Caki2 (cell line): ENCODE data around the gene IL12RB1. TPM values are rescaled to one million over a fixed set of nuclear protein-coding genes. Genes with fewer than 3 reads are reported as not detected.
A peak's percentile ranks its signal among the peaks of the same experiment; 100 is the strongest.

Experiments used
- DNase-seq: peaks from one replicate; pipeline ENCODE4 v3.0.0-alpha.2; 2015; ENCODE audit warnings: low read depth
- in situ Hi-C: cut with HindIII; loops from 2 replicates; pipeline ENCODE4 v1.10.0; 2016; ENCODE audit warnings: low sequenced_read_pairs, low pct_unique_long_range_greater_than_20kb, mixed read lengths
- total RNA-seq: library from RNA; depleted of rRNA; stranded (reverse); fragments of >200 nt; shearing (Covaris generic); gene quantifications from 2 replicates; pipeline ENCODE4 v1.2.3, GENCODE V29; 2014; ENCODE audit warnings: low replicate concordance; rRNA removed

IL12RB1 gene
- total RNA-seq, result 0.44 TPM in 1 of 2 replicates, not detected in the other

DNA sequence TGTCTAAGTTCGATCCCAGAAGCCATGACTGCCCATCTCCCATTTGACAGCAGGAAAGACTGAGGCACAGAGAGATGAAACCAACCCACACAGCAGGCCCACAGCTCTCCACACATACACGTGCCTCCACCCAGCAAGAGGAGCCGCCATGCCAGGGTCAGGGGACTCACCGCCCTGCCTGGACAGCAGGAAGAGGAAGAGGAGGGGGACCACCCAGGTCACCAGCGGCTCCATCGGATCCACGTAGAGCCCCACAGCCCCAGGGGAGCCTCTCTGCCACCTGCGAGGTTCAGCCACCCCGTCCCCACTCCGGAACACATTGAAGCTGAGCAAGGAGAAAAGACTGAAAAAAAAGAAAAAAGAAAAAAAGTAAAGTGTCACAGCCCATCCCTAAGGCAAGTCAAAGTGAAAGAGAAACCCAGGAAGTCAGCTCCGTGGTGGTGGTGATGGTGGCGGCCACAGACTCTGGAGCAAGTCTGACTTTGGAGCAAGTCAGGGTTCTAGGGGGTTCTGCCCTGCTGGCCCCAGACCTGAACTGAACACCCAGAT is at the start of gene IL12RB1:
Gene IL12RB1, minus strand, starts transcription at position 345 of the 549 bp plus-strand sequence. Its CDS starts 111 bp downstream, at position 234.
- in situ Hi-C loops, result no loop called here
- no peak for DNase-seq

DNA sequence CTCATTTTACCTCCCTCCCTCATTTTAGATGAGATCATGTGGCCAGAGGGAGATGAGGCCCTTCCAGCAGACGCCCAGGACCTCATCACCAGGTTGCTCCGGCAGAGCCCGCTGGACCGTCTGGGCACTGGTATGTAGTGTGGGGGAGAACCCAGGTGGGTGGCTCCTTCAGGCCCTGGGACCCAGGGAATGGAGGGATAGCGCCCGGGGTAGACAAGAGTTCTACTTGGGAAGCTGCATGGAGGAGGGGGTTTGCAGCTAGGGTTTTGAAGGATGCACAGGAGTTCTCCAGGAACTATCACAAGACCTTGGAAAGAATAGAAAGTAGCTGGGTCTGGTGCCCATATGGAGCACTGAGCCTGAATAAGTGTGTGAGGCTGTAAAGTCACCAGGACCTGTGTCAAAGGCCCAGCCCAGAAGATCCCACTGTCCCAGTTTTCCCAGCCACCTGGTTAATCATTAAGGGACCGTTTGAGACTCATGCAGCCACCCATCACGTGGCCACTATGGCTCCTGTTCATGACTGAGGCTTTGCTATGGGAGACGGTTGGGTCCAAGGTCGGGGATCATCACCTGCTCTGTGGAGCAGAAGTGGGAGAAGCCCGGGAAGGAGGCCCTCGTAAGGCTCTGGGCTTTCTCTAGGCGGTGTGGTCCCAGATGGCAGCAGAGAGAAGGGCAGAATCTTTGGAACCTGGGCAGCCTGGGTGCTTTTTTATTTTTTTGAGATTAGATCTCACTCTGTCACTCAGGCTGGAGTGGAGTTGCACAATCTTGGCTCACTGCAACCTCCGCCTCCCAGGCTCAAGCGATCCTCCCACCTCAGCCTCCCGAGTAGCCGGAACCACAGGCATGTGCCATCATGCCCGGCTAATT is 49.2 kb upstream of the IL12RB1 start:
- peak; percentile 94 for DNase-seq

DNA sequence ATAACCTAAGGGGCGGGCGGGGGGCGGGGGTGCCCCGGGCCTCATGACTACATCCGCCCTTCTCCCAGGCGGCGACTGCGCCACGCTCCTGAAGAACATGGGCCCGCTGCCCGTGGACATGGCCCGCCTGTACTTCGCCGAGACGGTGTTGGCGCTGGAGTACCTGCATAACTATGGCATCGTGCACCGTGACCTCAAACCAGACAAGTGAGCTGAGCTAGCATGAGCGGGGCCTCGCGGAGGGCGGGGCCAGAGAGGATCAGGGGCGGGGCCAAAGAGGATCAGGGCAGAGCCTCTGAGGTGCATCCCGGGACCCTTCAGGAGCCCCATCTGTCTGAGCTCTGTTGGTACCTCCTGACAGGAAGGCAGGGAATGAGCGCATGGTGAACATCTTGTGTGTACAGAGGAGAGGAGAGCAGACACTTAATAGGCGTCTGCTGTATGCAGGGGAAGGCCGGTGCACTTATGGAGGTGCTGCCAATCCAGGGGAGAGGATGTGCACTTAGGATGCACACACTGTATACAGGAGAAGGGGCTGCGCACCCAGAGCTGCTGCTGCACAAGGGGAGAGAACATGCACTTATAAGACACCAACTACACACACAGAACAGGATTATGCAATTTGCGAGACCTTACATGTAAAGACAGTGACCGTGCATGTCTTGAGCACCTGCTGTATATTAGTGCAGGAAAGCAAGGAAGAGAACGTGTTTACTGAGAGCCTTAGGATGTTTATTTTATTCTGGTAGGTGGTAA is 45.3 kb upstream of the IL12RB1 start:
- in situ Hi-C loops, result no loop called here
- no peak for DNase-seq

More for the DNA sequence above, 49.2 kb upstream of the IL12RB1 start:
- in situ Hi-C loops, result no loop called here

DNA sequence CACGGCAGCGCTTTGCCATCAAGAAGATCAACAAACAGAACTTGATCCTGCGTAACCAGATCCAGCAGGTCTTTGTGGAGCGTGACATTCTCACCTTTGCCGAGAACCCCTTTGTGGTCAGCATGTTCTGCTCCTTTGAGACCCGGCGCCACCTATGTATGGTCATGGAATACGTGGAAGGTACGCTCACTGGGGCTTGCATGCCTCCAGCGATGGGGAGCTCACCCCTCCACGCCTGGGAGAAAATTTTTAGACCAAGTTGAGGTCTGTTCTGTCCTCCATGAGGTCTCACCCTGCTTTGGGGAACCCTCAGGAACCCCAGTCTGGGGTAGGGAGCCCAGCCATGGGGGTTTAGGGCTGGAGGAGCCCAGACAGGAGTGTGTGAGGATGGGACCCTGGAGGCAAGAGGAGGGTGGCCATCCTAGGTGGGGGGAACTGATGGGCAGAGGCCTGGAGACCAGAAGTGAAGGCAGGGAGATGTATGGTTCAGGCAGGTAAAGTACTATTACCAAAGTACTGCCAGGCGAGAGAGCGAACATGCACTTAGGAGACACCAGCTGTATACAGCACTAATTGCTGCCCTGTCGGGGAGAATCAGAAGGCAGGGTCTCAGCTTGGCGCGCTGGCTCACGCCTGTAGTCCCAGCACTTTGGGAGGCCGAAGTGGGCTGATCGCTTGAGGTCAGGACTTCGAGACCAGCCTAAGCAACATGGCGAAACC is 43.9 kb upstream of the IL12RB1 start:
- no peak for DNase-seq
- in situ Hi-C loops, result no loop called here

DNA sequence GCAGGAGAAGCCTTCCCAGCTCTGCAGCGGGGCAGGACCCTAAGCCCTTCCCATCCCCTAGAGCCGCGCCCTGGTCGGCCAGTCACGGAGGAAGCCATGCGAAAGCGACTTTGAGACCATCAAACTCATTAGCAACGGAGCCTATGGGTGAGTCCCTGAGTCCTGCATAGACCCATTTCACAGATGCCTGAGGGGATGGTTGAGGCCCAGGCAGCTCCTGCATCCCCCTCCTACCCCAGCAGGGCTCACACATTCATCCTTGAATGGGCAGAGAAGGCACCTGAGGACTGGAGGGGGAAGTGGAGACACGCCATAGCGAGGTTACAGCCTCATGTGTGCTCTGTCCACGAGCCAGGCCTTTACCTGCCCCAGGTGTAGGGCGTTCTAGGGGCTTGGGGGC is 42.1 kb upstream of the IL12RB1 start:
- in situ Hi-C loops, result no loop called here

DNA sequence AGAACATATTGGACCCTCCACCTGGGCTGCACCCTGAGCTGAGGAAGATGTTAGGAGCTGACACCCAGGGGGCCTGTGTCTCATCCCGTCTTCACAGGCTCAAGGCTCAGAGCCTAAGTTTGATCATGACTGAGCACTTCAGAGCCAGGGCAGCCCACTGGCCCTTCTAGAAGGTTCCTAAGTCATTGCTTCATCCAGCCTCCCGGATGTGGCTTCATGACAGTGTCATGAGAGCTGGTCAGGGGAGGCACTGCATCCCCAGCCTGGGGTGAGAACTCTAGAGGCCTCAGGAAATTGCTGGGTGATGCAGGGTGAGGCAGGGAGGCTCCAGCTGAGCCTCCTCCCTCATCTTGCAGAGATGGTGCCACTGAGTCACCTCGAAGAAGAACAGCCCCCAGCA is 41.3 kb upstream of the IL12RB1 start:
- no peak for DNase-seq
- in situ Hi-C loops, result no loop called here

More for the DNA sequence above, 42.1 kb upstream of the IL12RB1 start:
- DNase-seq, result no peak

DNA sequence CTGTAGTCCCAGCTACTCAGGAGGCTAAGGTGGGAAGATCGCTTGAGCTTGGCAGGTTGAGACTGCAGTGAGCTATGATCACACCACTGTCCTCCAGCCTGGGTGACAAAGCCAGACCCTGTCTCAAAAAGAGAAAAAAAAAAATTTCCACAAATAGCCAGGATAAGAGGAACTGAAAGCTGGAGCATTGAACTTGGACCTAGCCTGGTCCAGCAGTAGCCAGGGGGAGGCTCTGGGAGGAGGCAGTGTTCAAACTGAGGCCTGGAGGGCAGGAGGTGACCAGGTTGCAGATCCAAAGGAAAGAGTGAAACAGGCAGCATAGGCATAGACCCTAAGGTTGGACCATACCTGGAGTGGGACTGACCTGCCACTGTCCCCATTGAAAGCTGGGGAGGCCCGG is 39.4 kb upstream of the IL12RB1 start:
- DNase-seq, result no peak
- in situ Hi-C loops, result no loop called here

DNA sequence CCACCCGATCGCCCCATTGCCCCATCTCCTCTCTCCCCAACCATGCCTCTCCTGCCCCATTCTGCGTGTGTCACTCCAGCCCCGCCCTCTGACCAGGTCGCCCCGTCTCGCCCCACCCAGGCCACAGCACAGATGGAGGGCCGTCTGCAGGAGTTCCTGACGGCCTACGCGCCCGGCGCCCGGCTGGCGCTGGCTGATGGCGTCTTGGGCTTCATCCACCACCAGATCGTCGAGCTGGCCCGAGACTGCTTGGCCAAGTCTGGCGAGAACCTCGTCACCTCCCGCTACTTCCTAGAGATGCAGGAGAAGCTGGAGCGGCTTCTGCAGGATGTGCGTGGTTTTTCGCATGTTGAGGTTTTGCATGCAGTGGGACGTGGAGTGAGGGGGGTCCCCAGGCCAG is 37.1 kb upstream of the IL12RB1 start:
- DNase-seq, result no peak
- in situ Hi-C loops, result no loop called here

DNA sequence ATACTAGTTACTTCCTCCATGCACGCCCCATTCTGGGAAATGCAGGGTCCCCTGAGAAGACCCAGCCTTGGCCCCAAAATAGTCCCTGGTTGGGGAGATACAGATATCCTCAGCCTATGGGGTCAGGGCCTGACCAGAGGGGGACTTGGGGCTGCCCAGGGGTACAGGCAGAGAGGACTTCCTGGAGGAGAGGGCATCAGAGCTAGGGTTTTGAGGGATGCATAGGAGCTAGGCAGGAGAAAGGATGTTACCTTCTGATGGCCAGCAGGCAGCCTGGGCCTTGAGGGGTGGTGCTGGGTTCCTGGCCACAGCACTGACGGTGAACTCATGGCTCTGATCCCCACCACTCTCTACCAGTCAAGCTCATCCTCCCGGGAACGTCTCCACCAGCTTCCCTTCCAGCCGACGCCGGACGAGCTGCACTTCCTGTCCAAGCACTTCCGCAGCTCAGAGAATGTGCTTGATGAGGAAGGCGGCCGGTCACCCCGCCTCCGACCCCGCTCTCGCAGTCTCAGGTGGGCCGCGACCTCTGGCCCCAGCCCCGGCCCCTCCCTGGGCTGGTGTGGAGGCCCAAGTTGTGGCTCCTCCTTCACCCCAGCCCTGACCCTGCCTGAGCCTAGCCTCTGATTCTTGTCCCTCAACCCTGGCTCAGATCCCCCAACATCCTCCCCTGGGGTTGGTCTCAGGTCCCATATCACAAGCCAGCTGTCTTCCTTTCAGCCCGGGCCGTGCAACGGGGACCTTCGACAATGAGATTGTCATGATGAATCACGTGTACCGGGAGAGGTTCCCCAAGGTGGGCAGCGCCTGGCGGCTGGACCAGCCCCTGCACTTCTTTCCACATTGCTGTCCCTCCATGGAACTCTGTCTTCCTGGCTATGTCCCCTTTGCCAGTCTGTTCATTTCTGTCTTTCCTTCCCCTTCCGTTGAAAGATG is 36.4 kb upstream of the IL12RB1 start:
- no peak for DNase-seq
- in situ Hi-C loops, result no loop called here

DNA sequence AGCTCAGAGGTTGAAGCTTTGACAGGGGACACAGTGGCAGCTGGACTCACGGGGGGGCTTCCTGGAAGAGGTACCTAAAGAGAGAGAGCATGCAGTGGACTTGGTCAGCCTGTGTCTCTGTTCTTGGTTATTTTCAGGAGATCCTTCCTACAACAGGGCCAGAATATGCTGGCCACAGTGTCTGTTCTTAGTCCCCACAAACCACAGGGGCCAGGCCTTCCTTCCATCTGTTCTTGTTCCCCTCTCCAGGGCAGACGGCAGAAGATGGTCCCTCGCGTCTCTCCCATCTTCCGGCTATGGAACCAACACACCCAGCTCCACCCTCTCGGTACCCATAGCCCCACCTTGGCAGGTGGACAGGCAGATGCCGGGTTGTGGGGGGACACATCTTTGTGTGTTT is 35.7 kb upstream of the IL12RB1 start:
- no peak for DNase-seq
- in situ Hi-C loops, result no loop called here

DNA sequence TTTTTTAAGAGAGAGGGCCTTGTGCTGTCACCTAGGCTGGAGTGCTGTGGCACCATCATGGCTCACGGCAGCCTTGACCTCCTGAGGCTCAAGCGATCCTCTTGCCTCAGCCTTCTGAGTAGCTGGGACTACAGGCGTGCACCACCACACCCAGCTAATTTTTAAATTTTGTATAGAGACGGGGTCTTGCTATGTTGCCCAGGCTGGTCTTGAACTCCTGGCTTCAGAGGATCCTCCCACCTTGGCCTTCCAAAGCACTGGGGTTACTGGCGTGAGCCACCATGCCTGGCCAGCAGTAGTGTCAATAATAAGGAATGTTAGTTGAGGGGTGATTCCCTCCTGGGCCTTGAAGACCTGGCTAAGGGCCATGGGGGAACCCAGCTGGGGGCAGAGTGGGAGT is 34.4 kb upstream of the IL12RB1 start:
- no peak for DNase-seq
- in situ Hi-C loops, result no loop called here

DNA sequence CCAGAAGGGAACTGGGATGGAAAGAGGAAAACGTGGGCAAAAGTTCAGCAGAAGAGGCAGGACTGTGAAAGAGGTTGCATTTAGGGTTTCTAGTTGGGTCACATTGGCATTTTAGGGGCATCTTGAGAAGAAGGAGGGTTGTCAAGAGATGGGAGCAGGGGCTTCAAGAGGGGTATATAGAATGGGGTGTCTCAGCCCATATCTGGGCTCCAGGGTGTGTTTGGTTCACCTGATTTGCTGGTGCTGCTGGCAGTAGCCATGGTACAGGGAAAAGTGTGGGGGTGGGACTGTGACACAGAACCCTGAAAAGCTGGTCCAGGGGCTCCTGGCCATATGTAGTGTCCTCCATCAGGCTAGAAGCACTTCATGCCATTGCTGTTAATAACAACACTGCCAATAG is 33.4 kb upstream of the IL12RB1 start:
- in situ Hi-C loops, result no loop called here

DNA sequence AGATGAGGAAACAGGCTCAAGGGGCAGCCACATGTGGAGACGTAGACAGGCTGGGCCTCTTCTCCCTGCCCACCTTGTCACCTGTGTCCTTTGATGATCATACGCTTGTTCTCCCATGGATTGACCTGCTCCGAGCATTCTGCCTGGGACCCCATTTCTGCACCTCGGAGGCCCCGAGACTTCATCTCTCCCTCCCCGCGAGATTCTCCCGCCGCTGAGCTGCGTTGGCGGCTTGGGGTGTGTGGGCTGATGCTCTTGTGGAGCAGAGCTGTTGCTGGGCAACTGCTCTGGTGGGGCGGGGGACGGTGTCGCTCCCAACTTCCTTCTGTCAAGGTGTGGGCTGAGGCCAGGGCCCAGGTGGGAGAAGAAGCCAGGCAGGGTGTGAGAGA is 33.0 kb upstream of the IL12RB1 start:
- in situ Hi-C loops, result no loop called here

More for the DNA sequence above, 33.4 kb upstream of the IL12RB1 start:
- no peak for DNase-seq

DNA sequence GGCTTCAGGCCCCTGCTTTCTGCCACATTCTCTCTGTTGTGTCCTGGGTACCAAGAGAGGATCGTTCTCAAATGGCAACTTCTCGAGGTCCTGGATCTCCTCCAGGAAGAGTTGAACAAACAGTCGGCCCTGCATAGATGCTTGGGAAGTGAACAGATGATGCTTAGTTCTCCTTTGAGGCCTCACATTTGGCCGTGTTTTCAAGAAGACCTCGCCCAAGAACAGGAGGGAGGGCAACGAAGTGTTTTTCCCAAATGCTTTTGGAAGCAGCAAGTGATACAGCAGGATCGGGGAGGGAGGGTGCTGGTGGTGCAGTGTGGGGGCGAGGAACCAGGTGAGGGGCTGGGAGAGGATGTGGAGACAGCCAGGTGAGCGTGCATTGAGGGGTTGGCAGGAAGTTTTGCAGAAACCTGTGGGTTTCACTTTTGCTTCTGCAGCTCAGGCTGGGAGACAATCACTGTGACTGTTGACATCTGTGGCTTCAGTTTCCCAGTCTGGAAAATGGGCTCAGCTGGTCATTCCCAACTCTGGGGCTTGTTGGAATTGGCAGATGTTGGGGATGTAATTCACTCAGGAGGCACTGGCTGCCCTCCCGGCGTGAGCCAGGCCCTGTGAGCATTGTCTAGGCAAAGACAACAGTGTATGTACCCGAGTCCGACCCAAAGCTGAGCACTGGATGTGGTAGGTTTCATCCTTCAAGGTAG is 32.4 kb upstream of the IL12RB1 start:
- in situ Hi-C loops, result no loop called here
- DNase-seq, result no peak

More for the DNA sequence above, 33.0 kb upstream of the IL12RB1 start:
- no peak for DNase-seq

DNA sequence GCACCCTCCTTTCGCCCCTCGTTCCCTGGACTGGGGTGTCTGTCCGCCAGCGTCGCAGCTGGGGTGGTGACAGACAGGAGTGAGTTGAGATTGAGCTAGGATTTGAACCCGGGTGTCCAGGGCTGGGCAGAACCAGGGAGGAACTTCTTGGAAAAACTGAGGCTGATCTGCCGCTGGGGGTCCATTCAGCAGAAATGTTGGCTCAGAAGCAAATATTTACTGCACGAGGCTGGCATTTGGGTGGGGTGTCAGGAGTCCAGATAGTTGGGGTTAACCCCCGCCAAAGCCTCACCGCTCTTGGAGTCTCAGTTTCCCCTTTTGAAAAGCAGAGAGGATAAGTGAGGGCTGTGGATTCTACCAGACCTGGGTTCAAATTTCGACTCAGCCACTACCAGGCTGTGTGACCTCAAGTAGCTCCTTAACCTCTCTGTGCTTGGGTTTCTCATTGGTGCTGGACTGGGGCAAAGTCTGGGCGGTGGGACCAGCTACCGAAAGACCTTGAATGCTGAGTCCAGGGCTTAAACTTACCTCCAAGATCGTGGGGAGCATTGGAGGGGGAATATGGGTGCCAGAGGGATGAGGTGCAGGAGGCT is 31.8 kb upstream of the IL12RB1 start:
- in situ Hi-C loops, result no loop called here

DNA sequence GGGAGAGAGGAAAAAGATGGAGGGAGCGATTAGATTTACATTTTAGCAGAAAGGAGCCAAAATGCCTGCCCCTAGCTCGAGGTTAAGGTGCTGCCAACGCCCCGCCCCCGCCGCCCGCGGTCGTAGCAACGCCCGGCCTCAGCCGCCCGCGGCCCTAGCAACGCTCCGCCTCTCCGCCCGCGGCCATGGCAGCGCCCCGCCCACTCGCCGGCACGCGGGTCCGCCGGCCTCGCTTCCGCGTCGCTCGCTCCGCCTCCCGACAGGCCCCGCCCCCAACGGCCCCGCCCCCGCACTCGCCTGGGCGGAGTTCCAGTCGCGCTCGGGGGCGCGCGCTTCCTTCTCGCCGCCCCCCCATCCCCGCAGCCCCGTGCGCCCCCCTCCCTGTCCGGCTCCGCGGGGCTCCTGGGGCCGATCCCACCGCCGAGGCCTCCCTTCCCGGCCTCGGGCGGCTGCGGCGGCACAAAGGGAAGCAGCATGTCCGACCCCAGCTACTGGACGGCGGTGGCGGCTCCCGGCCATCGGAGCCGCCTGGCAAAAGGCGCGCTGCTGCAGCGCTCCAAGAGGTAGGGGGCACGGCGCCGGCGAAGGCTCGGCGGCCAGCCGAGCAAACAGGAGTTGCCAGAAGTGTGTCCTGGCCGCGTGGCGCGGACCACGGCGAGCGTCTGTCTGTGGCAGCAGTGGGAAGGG is 31.1 kb upstream of the IL12RB1 start:
- in situ Hi-C loops, result no loop called here
- DNase-seq, result peak; percentile 64

More for the DNA sequence above, 31.8 kb upstream of the IL12RB1 start:
- DNase-seq, result no peak
